PC-3 (cell line): ENCODE measurements around the gene CTTN.

ENCODE experiments used
- EZH2phosphoT487 ChIP-seq: fragments of 300-600 bp; sonication (generic); IDR thresholded peaks from 2 replicates; pipeline ENCODE4 v1.6.1; 2018; ENCODE audit warnings: mild to moderate bottlenecking, antibody characterized with exemption, low read length, borderline replicate concordance
- TF ChIP-seq, protein P1 (sequence below): fragments of 300-600 bp; sonication (generic); conservative IDR thresholded peaks from 2 replicates; pipeline ENCODE4 v1.5.1; 2017; ENCODE audit warnings: antibody characterized with exemption, low read depth, mild to moderate bottlenecking, low read length

DNA sequence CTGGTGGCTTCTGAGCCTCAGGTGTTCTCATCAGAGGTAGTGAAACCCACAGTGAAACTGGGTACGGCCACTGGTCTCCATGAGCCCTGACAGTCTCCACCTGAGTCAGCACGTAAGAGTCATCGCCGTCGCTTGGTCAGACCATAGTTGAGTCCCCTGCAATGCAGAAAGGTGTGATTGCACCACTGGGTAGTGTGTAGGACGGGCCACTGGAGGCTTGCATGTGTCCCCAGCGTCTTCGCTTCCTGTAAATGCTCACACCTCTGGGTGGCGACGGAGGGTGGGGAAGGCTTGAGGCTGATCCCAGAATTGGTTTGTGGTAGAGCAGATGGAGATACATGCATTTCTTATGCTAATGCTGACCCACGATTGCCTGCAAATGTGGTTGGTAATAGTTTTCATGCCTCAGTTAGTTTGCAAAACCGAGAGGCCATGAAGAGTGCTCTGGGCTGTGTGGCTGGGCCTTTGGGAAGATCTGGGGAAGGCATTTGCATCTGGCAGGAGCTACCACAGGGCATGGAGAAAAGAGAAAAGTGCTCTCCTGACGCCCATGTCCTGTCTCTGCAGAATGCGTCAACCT is 26.5 kb downstream of the CTTN start:
- TF ChIP-seq, protein P1, sequence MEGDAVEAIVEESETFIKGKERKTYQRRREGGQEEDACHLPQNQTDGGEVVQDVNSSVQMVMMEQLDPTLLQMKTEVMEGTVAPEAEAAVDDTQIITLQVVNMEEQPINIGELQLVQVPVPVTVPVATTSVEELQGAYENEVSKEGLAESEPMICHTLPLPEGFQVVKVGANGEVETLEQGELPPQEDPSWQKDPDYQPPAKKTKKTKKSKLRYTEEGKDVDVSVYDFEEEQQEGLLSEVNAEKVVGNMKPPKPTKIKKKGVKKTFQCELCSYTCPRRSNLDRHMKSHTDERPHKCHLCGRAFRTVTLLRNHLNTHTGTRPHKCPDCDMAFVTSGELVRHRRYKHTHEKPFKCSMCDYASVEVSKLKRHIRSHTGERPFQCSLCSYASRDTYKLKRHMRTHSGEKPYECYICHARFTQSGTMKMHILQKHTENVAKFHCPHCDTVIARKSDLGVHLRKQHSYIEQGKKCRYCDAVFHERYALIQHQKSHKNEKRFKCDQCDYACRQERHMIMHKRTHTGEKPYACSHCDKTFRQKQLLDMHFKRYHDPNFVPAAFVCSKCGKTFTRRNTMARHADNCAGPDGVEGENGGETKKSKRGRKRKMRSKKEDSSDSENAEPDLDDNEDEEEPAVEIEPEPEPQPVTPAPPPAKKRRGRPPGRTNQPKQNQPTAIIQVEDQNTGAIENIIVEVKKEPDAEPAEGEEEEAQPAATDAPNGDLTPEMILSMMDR, result no peak
- no peak for TF ChIP-seq EZH2phosphoT487
